Osteocyte (in vitro differentiated cells): Measurements from ENCODE around the gene TRNT1. TPM values are rescaled to one million over a fixed set of nuclear protein-coding genes. Genes with fewer than 3 reads are reported as not detected.

Experiments used
- DNase-seq: peaks from one replicate; pipeline ENCODE4 v3.0.0; 2021; ENCODE audit warnings: mixed read lengths; ENCODE audit not compliant: unreplicated experiment; ENCODE audit errors: extremely low spot score
- H3K27ac Mint-ChIP-seq: one replicate; pipeline ENCODE4 v1.8.0; 2021; ENCODE audit warnings: mild to moderate bottlenecking, mixed read lengths; ENCODE audit not compliant: unreplicated experiment
- H3K27me3 Mint-ChIP-seq: one replicate; pipeline ENCODE4 v1.8.0; 2021; ENCODE audit warnings: mixed read lengths; ENCODE audit not compliant: unreplicated experiment
- H3K36me3 Mint-ChIP-seq: one replicate; pipeline ENCODE4 v1.8.0; 2021; ENCODE audit warnings: mixed read lengths; ENCODE audit not compliant: unreplicated experiment
- H3K4me1 Mint-ChIP-seq: one replicate; pipeline ENCODE4 v1.8.0; 2021; ENCODE audit warnings: mixed read lengths; ENCODE audit not compliant: unreplicated experiment
- H3K4me3 Mint-ChIP-seq: one replicate; pipeline ENCODE4 v1.8.0; 2021; ENCODE audit warnings: mild to moderate bottlenecking, moderate library complexity, mixed read lengths; ENCODE audit not compliant: unreplicated experiment
- H3K9me3 Mint-ChIP-seq: one replicate; pipeline ENCODE4 v1.8.0; 2021; ENCODE audit warnings: mixed read lengths; ENCODE audit not compliant: unreplicated experiment
- CTCF ChIP-seq: fragments of 200-600 bp; sonication (generic); IDR thresholded peaks from 2 replicates; pipeline ENCODE4 v1.5.0; 2021; ENCODE audit warnings: antibody characterized with exemption, mild to moderate bottlenecking, moderate library complexity
- total RNA-seq: library from RNA; stranded (reverse); gene quantifications from 2 replicates; pipeline ENCODE4 v1.2.1, GENCODE V29; 2021

TRNT1 gene
- total RNA-seq, 1 donor from 2014 or later: 38.4 TPM

GRCh38 chr3:3084890-3085289 is 41.9 kb upstream of the TRNT1 start:
- Mint-ChIP-seq H3K27me3 (peaks cover 2% of the 10 kb centered on the region), H3K9me3 (no peaks in the 10 kb centered on the region), H3K4me1 (no peaks in the 10 kb centered on the region), H3K27ac (no peak overlapping the region), H3K4me3 (no peak overlapping the region), H3K36me3 (no peaks in the 10 kb centered on the region)
- DNase-seq: no peak
- TF ChIP-seq CTCF: no peak

GRCh38 chr3:3085782-3086181 is 41.0 kb upstream of the TRNT1 start:
- no peak for TF ChIP-seq CTCF
- Mint-ChIP-seq H3K27me3 (peaks cover 2% of the 10 kb centered on the region), H3K27ac (no peak overlapping the region), H3K36me3 (no peaks in the 10 kb centered on the region), H3K9me3 (no peaks in the 10 kb centered on the region), H3K4me1 (no peaks in the 10 kb centered on the region), H3K4me3 (no peak overlapping the region)
- no peak for DNase-seq

- Mint-ChIP-seq H3K9me3 (no peaks in the 10 kb centered on the region), H3K4me1 (no peaks in the 10 kb centered on the region), H3K4me3 (no peak overlapping the region), H3K27me3 (peaks cover 2% of the 10 kb centered on the region), H3K36me3 (no peaks in the 10 kb centered on the region), H3K27ac (no peak overlapping the region)
- TF ChIP-seq CTCF: no peak
- no peak for DNase-seq
These were observed 40.5 kb upstream of the TRNT1 start for GRCh38 chr3:3086239-3086638.

- H3K27me3 Mint-ChIP-seq: peaks cover 2% of the 10 kb centered on the region
- no peaks in the 10 kb centered on the region for H3K9me3 Mint-ChIP-seq
- no peaks in the 10 kb centered on the region for H3K36me3 Mint-ChIP-seq
- TF ChIP-seq CTCF: no peak
- H3K4me3 Mint-ChIP-seq: no peak overlapping the region
- H3K4me1 Mint-ChIP-seq: no peaks in the 10 kb centered on the region
- DNase-seq: no peak
- no peak overlapping the region for H3K27ac Mint-ChIP-seq
These were observed 39.5 kb upstream of the TRNT1 start for GRCh38 chr3:3087279-3087678.

GRCh38 chr3:3087716-3088465 is 38.8 kb upstream of the TRNT1 start:
- no peak for TF ChIP-seq CTCF
- Mint-ChIP-seq H3K27ac (no peak overlapping the region), H3K4me1 (no peaks in the 10 kb centered on the region), H3K9me3 (peaks cover 3% of the 10 kb centered on the region), H3K36me3 (no peaks in the 10 kb centered on the region), H3K27me3 (peaks cover 2% of the 10 kb centered on the region), H3K4me3 (no peak overlapping the region)
- no peak for DNase-seq
